Measurements from ENCODE around the gene KIRREL3.

The KIRREL3 gene

DNA sequence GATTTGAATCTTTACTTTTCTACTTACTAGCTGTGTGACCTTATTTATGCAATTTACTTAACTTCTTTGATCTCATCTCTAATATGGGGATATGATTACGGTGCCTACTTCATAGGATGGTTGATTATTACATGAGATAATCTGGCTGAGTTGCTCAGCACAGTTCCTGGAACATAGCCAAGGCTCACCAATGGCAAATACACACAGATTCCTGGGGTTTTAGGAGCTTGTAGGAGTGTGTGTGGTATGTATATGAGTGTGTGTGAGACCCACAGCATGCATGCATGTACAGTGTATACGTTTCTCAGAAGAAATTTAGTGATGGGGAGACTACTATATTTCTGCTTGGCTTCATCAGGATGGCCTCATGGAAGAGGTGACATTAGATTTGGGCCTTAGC, 256.9 kb downstream of the KIRREL3 start:
- DNase-seq = no peak
- in situ Hi-C loops (cut with HindIII; ENCODE audit: low pct_ligation_motif_present, low pct_unique_long_range_greater_than_20kb, low sequenced_read_pairs) = no loop called here

DNA sequence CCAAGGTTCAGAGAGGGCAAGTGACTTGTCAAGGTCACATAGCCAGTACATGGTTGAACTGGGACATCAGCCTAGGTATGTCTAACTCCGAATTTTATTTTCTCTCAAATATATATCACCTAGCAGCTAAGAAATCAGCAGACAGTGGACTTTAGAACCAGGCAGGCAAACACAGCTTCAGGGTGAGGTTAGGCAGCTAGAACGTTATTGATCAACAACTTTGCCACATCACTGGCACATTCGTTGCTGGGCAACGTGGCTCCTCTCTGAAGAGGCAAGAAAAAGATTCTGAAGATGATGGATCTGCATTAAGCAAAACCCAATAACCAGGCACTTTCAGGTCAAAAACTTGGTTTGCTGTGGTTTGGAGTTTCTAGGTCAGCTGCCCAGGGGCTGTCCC, 258.0 kb downstream of the KIRREL3 start:
- no peak for DNase-seq
- in situ Hi-C loops (cut with HindIII; ENCODE audit: low pct_ligation_motif_present, low pct_unique_long_range_greater_than_20kb, low sequenced_read_pairs) = no loop called here

DNA sequence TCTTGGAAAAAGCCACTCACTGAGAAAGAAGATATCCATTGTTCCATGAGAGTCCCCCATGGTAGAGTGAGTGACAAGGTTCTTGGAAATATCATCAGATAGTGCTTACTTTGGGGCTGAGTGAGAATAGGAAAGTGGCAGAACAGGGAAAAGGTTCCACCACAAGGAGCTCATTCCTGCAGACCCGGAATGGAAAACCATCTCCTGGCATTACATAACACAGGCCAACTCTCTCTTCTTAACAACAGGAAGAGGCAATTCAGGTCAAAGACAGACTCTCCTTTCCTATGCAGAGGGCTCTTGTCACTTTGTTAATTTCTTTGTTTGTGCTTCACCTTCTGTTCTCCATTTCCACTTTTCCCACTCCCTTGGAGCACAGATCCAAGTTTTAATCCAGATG, 259.7 kb downstream of the KIRREL3 start:
- no peak for DNase-seq
- in situ Hi-C loops (cut with HindIII; ENCODE audit: low pct_ligation_motif_present, low pct_unique_long_range_greater_than_20kb, low sequenced_read_pairs) = no loop called here

DNA sequence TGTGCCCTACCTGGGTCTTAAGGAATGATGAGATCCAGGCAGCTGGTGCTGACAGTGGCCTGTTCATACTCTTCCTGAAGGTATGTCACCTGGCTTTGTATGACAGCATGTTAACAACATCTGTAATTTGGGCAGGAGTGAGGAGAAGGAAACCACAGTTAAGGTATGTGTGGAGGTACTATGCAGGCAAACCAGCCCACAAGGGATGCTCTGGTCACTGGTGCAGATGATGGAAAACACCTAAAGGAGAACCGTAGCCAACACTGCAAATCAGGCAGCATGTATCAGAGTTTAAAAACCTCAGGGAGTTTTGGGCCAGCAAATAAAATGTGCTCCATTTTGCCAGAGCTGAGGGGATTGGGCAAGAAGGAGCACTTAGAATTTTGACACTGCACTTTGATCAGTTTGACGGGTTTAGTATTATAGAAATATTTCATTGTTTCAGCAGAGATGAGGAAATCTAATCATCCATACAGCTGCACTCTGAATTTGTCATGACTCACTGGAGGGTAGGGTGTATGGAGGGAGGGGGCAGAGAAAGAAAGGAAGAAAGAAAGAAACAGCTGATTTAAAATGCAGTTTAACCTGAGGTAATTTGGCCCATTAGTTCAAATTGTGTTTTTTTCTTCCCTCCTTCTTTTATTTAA, 260.9 kb downstream of the KIRREL3 start:
- in situ Hi-C loops (cut with HindIII; ENCODE audit: low pct_ligation_motif_present, low pct_unique_long_range_greater_than_20kb, low sequenced_read_pairs) = no loop called here
- no peak for DNase-seq

- no peak for DNase-seq
- in situ Hi-C loops (cut with HindIII; ENCODE audit: low pct_ligation_motif_present, low pct_unique_long_range_greater_than_20kb, low sequenced_read_pairs) = no loop called here
Observed at GRCh38 chr11:126738295-126739031, 262.1 kb downstream of the KIRREL3 start.

GRCh38 chr11:126736682-126737572, 263.6 kb downstream of the KIRREL3 start:
- no peak for DNase-seq
- in situ Hi-C loops (cut with HindIII; ENCODE audit: low pct_ligation_motif_present, low pct_unique_long_range_greater_than_20kb, low sequenced_read_pairs) = no loop called here

GRCh38 chr11:126734752-126735151, 265.8 kb downstream of the KIRREL3 start:
- DNase-seq = no peak

GRCh38 chr11:126733685-126734084, 266.9 kb downstream of the KIRREL3 start:
- in situ Hi-C loops (cut with HindIII; ENCODE audit: low pct_ligation_motif_present, low pct_unique_long_range_greater_than_20kb, low sequenced_read_pairs) = no loop called here

More at GRCh38 chr11:126734752-126735151, 265.8 kb downstream of the KIRREL3 start:
- in situ Hi-C loops (cut with HindIII; ENCODE audit: low pct_ligation_motif_present, low pct_unique_long_range_greater_than_20kb, low sequenced_read_pairs) = no loop called here

GRCh38 chr11:126732981-126733380, 267.6 kb downstream of the KIRREL3 start:
- in situ Hi-C loops (cut with HindIII; ENCODE audit: low pct_ligation_motif_present, low pct_unique_long_range_greater_than_20kb, low sequenced_read_pairs) = no loop called here
- no peak for DNase-seq

More at GRCh38 chr11:126733685-126734084, 266.9 kb downstream of the KIRREL3 start:
- no peak for DNase-seq

- DNase-seq = no peak
- in situ Hi-C loops (cut with HindIII; ENCODE audit: low pct_ligation_motif_present, low pct_unique_long_range_greater_than_20kb, low sequenced_read_pairs) = no loop called here
Observed at GRCh38 chr11:126731576-126732142, 268.9 kb downstream of the KIRREL3 start.

DNA sequence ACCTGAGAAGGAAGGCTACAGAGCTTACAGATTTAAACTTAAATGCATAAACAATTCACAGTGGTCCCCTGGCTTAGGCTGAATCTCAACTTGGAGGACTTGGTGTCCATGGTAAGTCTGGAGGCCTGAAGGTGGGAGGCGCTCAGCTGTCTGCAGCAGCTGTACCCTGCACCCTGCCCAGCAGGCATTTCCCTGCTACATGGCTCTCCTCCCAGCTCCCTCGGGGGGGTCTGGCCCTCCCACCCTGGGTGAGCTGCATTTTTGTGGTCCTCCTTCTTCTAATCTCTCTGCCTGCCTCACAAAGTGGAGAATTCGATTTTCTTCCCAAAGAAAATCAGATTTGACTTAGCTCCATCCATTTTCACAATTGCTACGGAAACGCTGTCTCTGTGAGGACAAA, 273.2 kb downstream of the KIRREL3 start:
- in situ Hi-C loops (cut with HindIII; ENCODE audit: low pct_ligation_motif_present, low pct_unique_long_range_greater_than_20kb, low sequenced_read_pairs) = no loop called here
- DNase-seq = no peak

DNA sequence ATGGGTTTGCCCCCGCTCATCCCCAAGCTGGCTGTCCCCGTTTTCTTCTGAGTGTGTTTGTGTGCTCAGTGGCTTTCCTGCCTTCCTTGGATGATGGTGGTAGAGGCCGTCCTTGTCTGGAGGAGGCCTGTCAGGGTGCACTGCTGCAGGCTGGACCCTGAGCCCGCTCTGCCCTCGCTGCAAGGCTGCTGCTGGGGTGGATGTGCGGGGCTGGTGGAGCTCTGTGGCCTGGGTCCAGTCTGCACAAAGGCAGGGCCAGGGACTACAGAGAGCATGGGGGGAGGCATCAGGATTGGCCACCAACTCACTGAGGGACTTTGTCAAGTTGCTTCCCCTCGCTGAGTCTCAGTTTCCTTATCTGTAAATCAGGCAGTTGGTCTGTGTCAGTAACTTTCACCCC, 275.0 kb downstream of the KIRREL3 start:
- in situ Hi-C loops (cut with HindIII; ENCODE audit: low pct_ligation_motif_present, low pct_unique_long_range_greater_than_20kb, low sequenced_read_pairs) = no loop called here
- no peak for DNase-seq

GRCh38 chr11:126725043-126725442, 275.5 kb downstream of the KIRREL3 start:
- in situ Hi-C loops (cut with HindIII; ENCODE audit: low pct_ligation_motif_present, low pct_unique_long_range_greater_than_20kb, low sequenced_read_pairs) = no loop called here
- DNase-seq = no peak

- in situ Hi-C loops (cut with HindIII; ENCODE audit: low pct_ligation_motif_present, low pct_unique_long_range_greater_than_20kb, low sequenced_read_pairs) = no loop called here
- no peak for DNase-seq
Observed at GRCh38 chr11:126723665-126724045, 276.9 kb downstream of the KIRREL3 start.

- in situ Hi-C loops (cut with HindIII; ENCODE audit: low pct_ligation_motif_present, low pct_unique_long_range_greater_than_20kb, low sequenced_read_pairs) = no loop called here
- no peak for DNase-seq
Observed at GRCh38 chr11:126722956-126723664, 277.5 kb downstream of the KIRREL3 start.

- in situ Hi-C loops (cut with HindIII; ENCODE audit: low pct_ligation_motif_present, low pct_unique_long_range_greater_than_20kb, low sequenced_read_pairs) = no loop called here
- DNase-seq = no peak
Observed at GRCh38 chr11:126722006-126722736, 278.4 kb downstream of the KIRREL3 start.

DNA sequence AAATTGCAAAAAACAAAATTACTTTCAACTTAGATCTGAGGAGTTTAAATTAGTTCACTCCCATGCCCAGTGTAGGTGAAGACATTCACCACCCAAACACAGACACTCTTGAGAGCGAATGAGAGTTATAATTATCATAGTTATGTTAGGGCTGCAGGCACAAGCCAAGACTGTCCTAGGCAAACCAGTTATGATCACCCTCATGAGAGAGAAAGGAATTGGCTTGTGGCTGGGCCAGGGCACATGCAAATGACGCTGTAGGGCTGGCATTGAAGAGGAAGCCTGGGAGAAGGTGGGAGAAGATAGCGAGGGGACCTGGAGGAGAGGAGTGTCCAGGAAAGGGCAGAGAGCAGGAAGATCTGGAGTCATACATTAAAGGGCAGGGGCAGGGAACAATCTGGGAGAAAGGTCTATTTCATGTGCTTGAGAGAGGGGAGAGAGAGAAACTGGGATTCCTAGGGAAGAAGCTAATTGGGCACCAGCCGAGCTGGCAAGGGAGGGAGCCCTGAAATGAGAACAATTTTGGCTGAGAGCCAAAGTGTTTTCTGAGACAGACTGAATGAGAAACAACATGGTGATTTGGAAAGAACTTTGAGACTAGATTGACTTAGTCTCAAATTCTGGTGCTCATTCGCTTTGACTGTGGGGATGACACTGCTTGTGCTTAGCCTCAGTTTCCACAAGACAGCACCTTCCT, 279.9 kb downstream of the KIRREL3 start:
- in situ Hi-C loops (cut with HindIII; ENCODE audit: low pct_ligation_motif_present, low pct_unique_long_range_greater_than_20kb, low sequenced_read_pairs) = no loop called here
- no peak for DNase-seq
